Measurements from ENCODE around the gene PARPBP. TPM values are rescaled to one million over a fixed set of nuclear protein-coding genes. Genes with fewer than 3 reads are reported as not detected.

Gene PARPBP
- total RNA-seq, 1 experiment from 2014 or later, result 23.5 TPM

DNA sequence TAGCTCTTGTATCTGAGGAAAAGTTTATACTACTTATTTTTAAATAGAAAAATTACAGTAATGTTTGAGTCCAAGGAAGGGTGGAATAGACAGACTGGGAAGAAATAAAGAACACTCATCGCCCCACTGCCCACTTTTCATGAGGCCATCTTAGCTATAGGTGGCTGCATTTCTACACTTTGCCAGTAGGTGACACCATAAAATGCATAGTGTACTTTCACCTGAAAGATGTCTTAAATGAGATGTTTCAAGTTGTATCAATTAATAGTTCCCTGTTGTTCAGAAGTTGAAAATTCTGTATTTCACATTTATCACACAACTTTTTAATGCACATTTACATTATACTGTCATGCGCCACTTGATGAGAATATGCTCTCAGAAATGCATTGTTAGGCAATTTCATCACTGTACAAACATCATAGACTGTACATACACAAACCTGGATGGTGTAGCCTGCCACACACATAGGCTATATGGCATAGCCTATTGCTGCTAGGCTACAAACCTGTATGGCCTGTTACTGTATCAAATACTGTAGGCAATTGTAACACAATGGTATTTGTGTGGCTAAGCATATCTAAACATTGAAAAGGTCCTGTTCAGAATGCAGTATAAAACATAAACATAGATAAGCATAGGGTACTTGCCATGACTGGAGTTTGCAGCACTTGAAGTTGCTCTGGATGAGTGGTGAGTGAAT, 50.1 kb downstream of the PARPBP start:
- no peak overlapping the region for H3K4me2 ChIP-seq (ENCODE audit: low read length)
- ChIA-PET RAD21 (ENCODE audit: low non-redundant PET in 1 of 2, low total read pairs in 2 of 2, uncharacterized antibody in 2 of 2, unreplicated experiment in 2 of 2) (no interaction called here), CTCF (interaction anchor here (0.8 to 1.6 kb wide), 6 partner anchors 11 to 532 kb away, joined by 3 to 10 read pairs (median 4); no protein-coding TSS in a partner anchor), POLR2A (no interaction called here)
- H3K9ac ChIP-seq (ENCODE audit: low read length), result no peak overlapping the region
- no TSS peak for BruUV-seq (replicated peaks)
- no peak overlapping the region for H2AFZ ChIP-seq (ENCODE audit: low read depth, low read length, poor library complexity, severe bottlenecking)
- no peaks in the 10 kb centered on the region for H3K9me2 ChIP-seq (ENCODE audit: insufficient read depth)
- peak; percentile 78 for ATAC-seq
- H3K4me3 ChIP-seq (replicated peaks in 1 of 2; ENCODE audit: low read depth in 1 of 2, low read length in 2 of 2), result no peak overlapping the region
- no peaks in the 10 kb centered on the region for H3K9me3 ChIP-seq (ENCODE audit: control insufficient read depth in 1 of 2, insufficient read depth in 1 of 2, low read depth in 1 of 2, low read length in 2 of 2)
- H3K27me3 ChIP-seq (ENCODE audit: insufficient read depth, low read length), result no peaks in the 10 kb centered on the region
- no peak overlapping the region for H3K27ac ChIP-seq (ENCODE audit: low read depth, low read length)
- no peaks in the 10 kb centered on the region for H3K79me2 ChIP-seq (ENCODE audit: insufficient read depth, low read length)
- intact Hi-C loops (cut with micrococcal nuclease), result loop anchor here (2.0 kb wide), 1 partner anchor 315 kb away; no protein-coding TSS in a partner anchor
- DNase-seq (ENCODE audit: low read depth, low spot score), result peak; percentile 4
- peaks cover 0 to 7% of the 10 kb centered on the region in 2 experiments; a peak in 2 of 4 replicates for H3K36me3 ChIP-seq (ENCODE audit: control insufficient read depth in 1 of 2, insufficient read depth in 2 of 2, low read length in 2 of 2)
- no peaks in the 10 kb centered on the region for H4K20me1 ChIP-seq (ENCODE audit: insufficient read depth)
- TF ChIP-seq, protein P1, sequence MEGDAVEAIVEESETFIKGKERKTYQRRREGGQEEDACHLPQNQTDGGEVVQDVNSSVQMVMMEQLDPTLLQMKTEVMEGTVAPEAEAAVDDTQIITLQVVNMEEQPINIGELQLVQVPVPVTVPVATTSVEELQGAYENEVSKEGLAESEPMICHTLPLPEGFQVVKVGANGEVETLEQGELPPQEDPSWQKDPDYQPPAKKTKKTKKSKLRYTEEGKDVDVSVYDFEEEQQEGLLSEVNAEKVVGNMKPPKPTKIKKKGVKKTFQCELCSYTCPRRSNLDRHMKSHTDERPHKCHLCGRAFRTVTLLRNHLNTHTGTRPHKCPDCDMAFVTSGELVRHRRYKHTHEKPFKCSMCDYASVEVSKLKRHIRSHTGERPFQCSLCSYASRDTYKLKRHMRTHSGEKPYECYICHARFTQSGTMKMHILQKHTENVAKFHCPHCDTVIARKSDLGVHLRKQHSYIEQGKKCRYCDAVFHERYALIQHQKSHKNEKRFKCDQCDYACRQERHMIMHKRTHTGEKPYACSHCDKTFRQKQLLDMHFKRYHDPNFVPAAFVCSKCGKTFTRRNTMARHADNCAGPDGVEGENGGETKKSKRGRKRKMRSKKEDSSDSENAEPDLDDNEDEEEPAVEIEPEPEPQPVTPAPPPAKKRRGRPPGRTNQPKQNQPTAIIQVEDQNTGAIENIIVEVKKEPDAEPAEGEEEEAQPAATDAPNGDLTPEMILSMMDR (IDR thresholded peaks at IDR 0.05 in 2 of 3, conservative IDR thresholded peaks at IDR 0.05 in 1 of 3; ENCODE audit: borderline replicate concordance in 1 of 3, insufficient read depth in 1 of 3, low read depth in 2 of 3, low read length in 2 of 3), result peak; percentile 24 to 66 (median 61); a peak in 5 of 6 replicates
- no peak for TF ChIP-seq EGR1 (IDR thresholded peaks at IDR 0.05; ENCODE audit: low read depth)
- peak; percentile 59 for TF ChIP-seq RAD21 (IDR thresholded peaks at IDR 0.05; ENCODE audit: low read depth)
- TF ChIP-seq CBX3 (IDR thresholded peaks at IDR 0.05; ENCODE audit: low read depth), result no peak
- TF ChIP-seq EZH2phosphoT487 (IDR thresholded peaks at IDR 0.05; ENCODE audit: borderline replicate concordance), result no peak
- no peaks in the 10 kb centered on the region for H3K4me1 ChIP-seq (ENCODE audit: control insufficient read depth in 1 of 2, insufficient read depth in 2 of 2, low read length in 2 of 2)

DNA sequence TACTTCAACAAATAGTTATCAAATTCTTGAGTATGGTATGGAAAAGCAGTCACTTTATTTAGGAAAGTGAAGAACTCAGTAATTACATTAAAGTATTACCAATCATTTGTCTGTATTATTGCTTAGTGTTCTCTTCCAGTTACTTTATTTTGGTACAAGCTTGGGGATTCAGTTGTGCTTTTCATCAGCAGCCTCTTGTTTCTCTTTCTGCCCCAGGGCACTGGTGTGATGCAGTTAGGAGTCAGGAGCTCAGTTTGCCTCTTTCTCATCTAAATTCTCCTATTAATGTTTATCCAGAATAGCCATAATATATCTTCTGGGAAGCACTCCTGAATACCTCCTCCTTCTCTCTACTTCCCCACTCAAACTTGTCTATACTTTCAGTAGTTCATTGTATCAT, 52.0 kb downstream of the PARPBP start:
- no peak overlapping the region for H3K9ac ChIP-seq (ENCODE audit: low read length)
- H3K9me3 ChIP-seq (ENCODE audit: control insufficient read depth in 1 of 2, insufficient read depth in 1 of 2, low read depth in 1 of 2, low read length in 2 of 2), result no peaks in the 10 kb centered on the region
- H2AFZ ChIP-seq (ENCODE audit: low read depth, low read length, poor library complexity, severe bottlenecking), result no peak overlapping the region
- H3K36me3 ChIP-seq (ENCODE audit: control insufficient read depth in 1 of 2, insufficient read depth in 2 of 2, low read length in 2 of 2), result peaks cover 0 to 7% of the 10 kb centered on the region in 2 experiments; a peak in 2 of 4 replicates
- DNase-seq (ENCODE audit: low read depth, low spot score) (no peak), ATAC-seq (no peak)
- H3K27ac ChIP-seq (ENCODE audit: low read depth, low read length), result no peak overlapping the region
- H3K4me1 ChIP-seq (ENCODE audit: control insufficient read depth in 1 of 2, insufficient read depth in 2 of 2, low read length in 2 of 2), result no peaks in the 10 kb centered on the region
- intact Hi-C loops (cut with micrococcal nuclease), result loop anchor here (2.0 kb wide), 1 partner anchor 313 kb away; no protein-coding TSS in a partner anchor
- H4K20me1 ChIP-seq (ENCODE audit: insufficient read depth), result no peaks in the 10 kb centered on the region
- POLR2A ChIA-PET, result no interaction called here
- no peak overlapping the region for H3K4me2 ChIP-seq (ENCODE audit: low read length)
- CTCF ChIA-PET, result interaction anchor here (1.1 kb wide), 1 partner anchor 15 kb away, joined by 3 read pairs; no protein-coding TSS in a partner anchor
- no peaks in the 10 kb centered on the region for H3K27me3 ChIP-seq (ENCODE audit: insufficient read depth, low read length)
- RAD21 ChIA-PET (ENCODE audit: low non-redundant PET in 1 of 2, low total read pairs in 2 of 2, uncharacterized antibody in 2 of 2, unreplicated experiment in 2 of 2), result no interaction called here
- no peak overlapping the region for H3K4me3 ChIP-seq (replicated peaks in 1 of 2; ENCODE audit: low read depth in 1 of 2, low read length in 2 of 2)
- H3K9me2 ChIP-seq (ENCODE audit: insufficient read depth), result no peaks in the 10 kb centered on the region
- H3K79me2 ChIP-seq (ENCODE audit: insufficient read depth, low read length), result no peaks in the 10 kb centered on the region
- BruUV-seq (replicated peaks), result no TSS peak
- TF ChIP-seq SP1 (IDR thresholded peaks at IDR 0.05; ENCODE audit: low read depth), result no peak
- no peak for TF ChIP-seq EZH2phosphoT487 (IDR thresholded peaks at IDR 0.05; ENCODE audit: borderline replicate concordance)
- no peak for TF ChIP-seq CBX3 (IDR thresholded peaks at IDR 0.05; ENCODE audit: low read depth)
- TF ChIP-seq RAD21 (IDR thresholded peaks at IDR 0.05; ENCODE audit: low read depth), result no peak
- no peak for TF ChIP-seq POLR2AphosphoS5 (IDR thresholded peaks at IDR 0.05; ENCODE audit: low read depth, low read length)
- TF ChIP-seq, protein P2, sequence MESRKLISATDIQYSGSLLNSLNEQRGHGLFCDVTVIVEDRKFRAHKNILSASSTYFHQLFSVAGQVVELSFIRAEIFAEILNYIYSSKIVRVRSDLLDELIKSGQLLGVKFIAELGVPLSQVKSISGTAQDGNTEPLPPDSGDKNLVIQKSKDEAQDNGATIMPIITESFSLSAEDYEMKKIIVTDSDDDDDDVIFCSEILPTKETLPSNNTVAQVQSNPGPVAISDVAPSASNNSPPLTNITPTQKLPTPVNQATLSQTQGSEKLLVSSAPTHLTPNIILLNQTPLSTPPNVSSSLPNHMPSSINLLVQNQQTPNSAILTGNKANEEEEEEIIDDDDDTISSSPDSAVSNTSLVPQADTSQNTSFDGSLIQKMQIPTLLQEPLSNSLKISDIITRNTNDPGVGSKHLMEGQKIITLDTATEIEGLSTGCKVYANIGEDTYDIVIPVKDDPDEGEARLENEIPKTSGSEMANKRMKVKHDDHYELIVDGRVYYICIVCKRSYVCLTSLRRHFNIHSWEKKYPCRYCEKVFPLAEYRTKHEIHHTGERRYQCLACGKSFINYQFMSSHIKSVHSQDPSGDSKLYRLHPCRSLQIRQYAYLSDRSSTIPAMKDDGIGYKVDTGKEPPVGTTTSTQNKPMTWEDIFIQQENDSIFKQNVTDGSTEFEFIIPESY (IDR thresholded peaks at IDR 0.05; ENCODE audit: extremely low read depth, insufficient replicate concordance, low read length), result no peak
- TF ChIP-seq, protein P3, sequence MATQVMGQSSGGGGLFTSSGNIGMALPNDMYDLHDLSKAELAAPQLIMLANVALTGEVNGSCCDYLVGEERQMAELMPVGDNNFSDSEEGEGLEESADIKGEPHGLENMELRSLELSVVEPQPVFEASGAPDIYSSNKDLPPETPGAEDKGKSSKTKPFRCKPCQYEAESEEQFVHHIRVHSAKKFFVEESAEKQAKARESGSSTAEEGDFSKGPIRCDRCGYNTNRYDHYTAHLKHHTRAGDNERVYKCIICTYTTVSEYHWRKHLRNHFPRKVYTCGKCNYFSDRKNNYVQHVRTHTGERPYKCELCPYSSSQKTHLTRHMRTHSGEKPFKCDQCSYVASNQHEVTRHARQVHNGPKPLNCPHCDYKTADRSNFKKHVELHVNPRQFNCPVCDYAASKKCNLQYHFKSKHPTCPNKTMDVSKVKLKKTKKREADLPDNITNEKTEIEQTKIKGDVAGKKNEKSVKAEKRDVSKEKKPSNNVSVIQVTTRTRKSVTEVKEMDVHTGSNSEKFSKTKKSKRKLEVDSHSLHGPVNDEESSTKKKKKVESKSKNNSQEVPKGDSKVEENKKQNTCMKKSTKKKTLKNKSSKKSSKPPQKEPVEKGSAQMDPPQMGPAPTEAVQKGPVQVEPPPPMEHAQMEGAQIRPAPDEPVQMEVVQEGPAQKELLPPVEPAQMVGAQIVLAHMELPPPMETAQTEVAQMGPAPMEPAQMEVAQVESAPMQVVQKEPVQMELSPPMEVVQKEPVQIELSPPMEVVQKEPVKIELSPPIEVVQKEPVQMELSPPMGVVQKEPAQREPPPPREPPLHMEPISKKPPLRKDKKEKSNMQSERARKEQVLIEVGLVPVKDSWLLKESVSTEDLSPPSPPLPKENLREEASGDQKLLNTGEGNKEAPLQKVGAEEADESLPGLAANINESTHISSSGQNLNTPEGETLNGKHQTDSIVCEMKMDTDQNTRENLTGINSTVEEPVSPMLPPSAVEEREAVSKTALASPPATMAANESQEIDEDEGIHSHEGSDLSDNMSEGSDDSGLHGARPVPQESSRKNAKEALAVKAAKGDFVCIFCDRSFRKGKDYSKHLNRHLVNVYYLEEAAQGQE (IDR thresholded peaks at IDR 0.05; ENCODE audit: low read depth), result no peak

All from HCT116 (cell line).